ENCODE data around the gene PRAMEF1. TPM values are rescaled to one million over a fixed set of nuclear protein-coding genes. Genes with fewer than 3 reads are reported as not detected.

The PRAMEF1 gene
- total and polyA plus RNA-seq, 10 of the 15 experiments (the other 5 are each of a cell fraction or from before 2014, with no cell fraction given): not detected

DNA sequence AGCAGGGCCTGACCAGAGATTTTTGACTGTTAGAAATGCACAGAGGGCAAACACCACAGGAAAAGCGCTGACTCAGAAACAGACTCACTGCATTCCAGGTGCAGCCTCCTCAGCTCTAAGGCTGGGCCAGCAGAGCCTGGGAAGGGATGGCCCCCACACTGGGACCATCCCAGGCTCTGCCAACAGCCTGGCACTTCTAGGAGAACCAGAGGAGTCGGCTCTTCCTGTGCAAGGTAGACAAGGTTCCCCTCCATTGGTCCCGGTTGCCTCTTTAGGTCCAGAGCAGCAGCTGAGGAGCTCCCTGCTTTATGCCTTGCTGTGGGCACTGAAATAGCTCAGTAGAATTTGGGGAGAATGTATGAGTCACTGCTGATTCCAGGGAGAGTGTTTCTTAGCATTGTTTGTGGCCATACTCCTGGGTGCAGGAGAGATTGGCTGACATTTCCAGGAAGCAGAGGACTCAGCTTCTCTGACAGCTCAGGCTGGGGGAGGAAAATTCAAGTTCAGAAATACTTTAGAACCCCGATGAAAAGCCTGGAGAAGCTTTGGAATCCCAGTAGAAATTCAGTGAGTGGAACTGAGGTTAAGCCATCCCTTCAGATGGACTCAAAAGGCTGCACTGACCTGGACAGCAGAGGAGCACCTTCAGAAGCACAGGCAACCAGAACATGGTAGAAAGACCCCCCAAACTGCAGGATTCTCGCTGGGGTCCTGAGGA is 19.7 kb downstream of the PRAMEF1 start:
- Histone ChIP-seq H3K27me3 (replicated peaks in 1 of 2; ENCODE audit: control insufficient read depth in 2 of 2, insufficient read depth in 2 of 2, low read length in 1 of 2) (no peaks in the 10 kb centered on the region; a peak in 1 of 4 replicates), H3K4me2 (ENCODE audit: control insufficient read depth, insufficient read depth) (no peak overlapping the region), H3K36me3 (ENCODE audit: control insufficient read depth in 2 of 2, insufficient read depth in 2 of 2, low read length in 1 of 2) (no peaks in the 10 kb centered on the region), H3K4me3 (no peak overlapping the region), H3K9ac (ENCODE audit: control insufficient read depth, insufficient read depth, low read length) (no peak overlapping the region), H3K79me2 (ENCODE audit: control insufficient read depth, insufficient read depth, low read length) (no peaks in the 10 kb centered on the region), H4K20me1 (ENCODE audit: control insufficient read depth, insufficient read depth) (no peaks in the 10 kb centered on the region), H3K9me3 (replicated peaks; ENCODE audit: control insufficient read depth, insufficient read depth, low read length) (no peaks in the 10 kb centered on the region), H3K27ac (ENCODE audit: control insufficient read depth, insufficient read depth) (no peak overlapping the region), H2AFZ (ENCODE audit: control insufficient read depth, low read depth, low read length) (no peak overlapping the region), H3K4me1 (ENCODE audit: control insufficient read depth, insufficient read depth, low read length) (no peaks in the 10 kb centered on the region)
- no peak for ATAC-seq
- ChIA-PET SMC1A (ENCODE audit: uncharacterized antibody, unreplicated experiment) (interaction anchor here (0.6 kb wide), 1 partner anchor 1927 kb away, joined by 4 read pairs; no protein-coding TSS in a partner anchor), RAD21 (ENCODE audit: unreplicated experiment) (no interaction called here), POLR2A (no interaction called here), CTCF (no interaction called here)
- intact Hi-C loops (cut with micrococcal nuclease; ENCODE audit: unreplicated experiment): no loop called here
- in situ Hi-C loops (cut with MboI): loop anchor here (25.0 kb wide), 1 partner anchor 426 kb away; the partner anchor contains the start of gene PRAMEF18
- FAIRE-seq: no peak
- 23% methylated on average over 5 of the region's 5 CpGs for WGBS (ENCODE audit: insufficient coverage, insufficient replicate concordance, low lambda C conversion rate, missing lambda C conversion rate)
- no TSS peak for BruUV-seq (replicated peaks)
- no peak for DNase-seq (ENCODE audit: low read depth, low spot score)
- TF ChIP-seq SKIL (IDR thresholded peaks at IDR 0.05; ENCODE audit: low read depth, poor library complexity, severe bottlenecking) (no peak), EZH2 (IDR thresholded peaks at IDR 0.05; ENCODE audit: borderline replicate concordance, control insufficient read depth, low read depth, low read length) (no peak), ATF7 (IDR thresholded peaks at IDR 0.05; ENCODE audit: low read depth) (no peak), NR2C1 (IDR thresholded peaks at IDR 0.05) (no peak), PKNOX1 (IDR thresholded peaks at IDR 0.05) (no peak), ETV6 (conservative IDR thresholded peaks at IDR 0.05 in 1 of 2, IDR thresholded peaks at IDR 0.05 in 1 of 2; ENCODE audit: borderline replicate concordance in 1 of 2, low read depth in 1 of 2) (no peak), SMAD1 (IDR thresholded peaks at IDR 0.05; ENCODE audit: low read depth, partially characterized antibody) (no peak), CREB1 (IDR thresholded peaks at IDR 0.05; ENCODE audit: low read depth) (no peak), FOXM1 (IDR thresholded peaks at IDR 0.05; ENCODE audit: low read depth, low read length) (no peak), ZNF217 (IDR thresholded peaks at IDR 0.05) (no peak), NKRF (conservative IDR thresholded peaks at IDR 0.05) (no peak), POLR2AphosphoS5 (IDR thresholded peaks at IDR 0.05; ENCODE audit: low read length) (no peak), TCF12 (IDR thresholded peaks at IDR 0.05; ENCODE audit: low read depth, low read length) (no peak)
- TF ChIP-seq, protein P1, sequence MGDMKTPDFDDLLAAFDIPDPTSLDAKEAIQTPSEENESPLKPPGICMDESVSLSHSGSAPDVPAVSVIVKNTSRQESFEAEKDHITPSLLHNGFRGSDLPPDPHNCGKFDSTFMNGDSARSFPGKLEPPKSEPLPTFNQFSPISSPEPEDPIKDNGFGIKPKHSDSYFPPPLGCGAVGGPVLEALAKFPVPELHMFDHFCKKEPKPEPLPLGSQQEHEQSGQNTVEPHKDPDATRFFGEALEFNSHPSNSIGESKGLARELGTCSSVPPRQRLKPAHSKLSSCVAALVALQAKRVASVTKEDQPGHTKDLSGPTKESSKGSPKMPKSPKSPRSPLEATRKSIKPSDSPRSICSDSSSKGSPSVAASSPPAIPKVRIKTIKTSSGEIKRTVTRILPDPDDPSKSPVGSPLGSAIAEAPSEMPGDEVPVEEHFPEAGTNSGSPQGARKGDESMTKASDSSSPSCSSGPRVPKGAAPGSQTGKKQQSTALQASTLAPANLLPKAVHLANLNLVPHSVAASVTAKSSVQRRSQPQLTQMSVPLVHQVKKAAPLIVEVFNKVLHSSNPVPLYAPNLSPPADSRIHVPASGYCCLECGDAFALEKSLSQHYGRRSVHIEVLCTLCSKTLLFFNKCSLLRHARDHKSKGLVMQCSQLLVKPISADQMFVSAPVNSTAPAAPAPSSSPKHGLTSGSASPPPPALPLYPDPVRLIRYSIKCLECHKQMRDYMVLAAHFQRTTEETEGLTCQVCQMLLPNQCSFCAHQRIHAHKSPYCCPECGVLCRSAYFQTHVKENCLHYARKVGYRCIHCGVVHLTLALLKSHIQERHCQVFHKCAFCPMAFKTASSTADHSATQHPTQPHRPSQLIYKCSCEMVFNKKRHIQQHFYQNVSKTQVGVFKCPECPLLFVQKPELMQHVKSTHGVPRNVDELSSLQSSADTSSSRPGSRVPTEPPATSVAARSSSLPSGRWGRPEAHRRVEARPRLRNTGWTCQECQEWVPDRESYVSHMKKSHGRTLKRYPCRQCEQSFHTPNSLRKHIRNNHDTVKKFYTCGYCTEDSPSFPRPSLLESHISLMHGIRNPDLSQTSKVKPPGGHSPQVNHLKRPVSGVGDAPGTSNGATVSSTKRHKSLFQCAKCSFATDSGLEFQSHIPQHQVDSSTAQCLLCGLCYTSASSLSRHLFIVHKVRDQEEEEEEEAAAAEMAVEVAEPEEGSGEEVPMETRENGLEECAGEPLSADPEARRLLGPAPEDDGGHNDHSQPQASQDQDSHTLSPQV (IDR thresholded peaks at IDR 0.05): no peak
